DLD1 (cell line): ENCODE data around the gene ANKRD17.

Source experiments
- in situ Hi-C: cut with HindIII; loops from 2 replicates; pipeline ENCODE4 v1.10.0; 2017; ENCODE audit warnings: low sequenced_read_pairs

Gene ANKRD17

GRCh38 chr4:73129319-73129718 is 129.3 kb downstream of the ANKRD17 start:
- in situ Hi-C loops: no loop called here

GRCh38 chr4:73127839-73128453 is 130.7 kb downstream of the ANKRD17 start:
- in situ Hi-C loops: no loop called here

- in situ Hi-C loops: no loop called here
Measured at GRCh38 chr4:73109493-73109892, 149.1 kb downstream of the ANKRD17 start.

GRCh38 chr4:73104695-73105094 is 153.9 kb downstream of the ANKRD17 start:
- in situ Hi-C loops: no loop called here

- in situ Hi-C loops: no loop called here
Measured at GRCh38 chr4:73103799-73104503, 154.6 kb downstream of the ANKRD17 start.

- in situ Hi-C loops: no loop called here
Measured at GRCh38 chr4:73099143-73099542, 159.5 kb downstream of the ANKRD17 start.

- in situ Hi-C loops: no loop called here
Measured at GRCh38 chr4:73098713-73099112, 159.9 kb downstream of the ANKRD17 start.

- in situ Hi-C loops: no loop called here
Measured at GRCh38 chr4:73098016-73098415, 160.6 kb downstream of the ANKRD17 start.

- in situ Hi-C loops: no loop called here
Measured at GRCh38 chr4:73092868-73093267, 165.7 kb downstream of the ANKRD17 start.

- in situ Hi-C loops: no loop called here
Measured at GRCh38 chr4:73090738-73091137, 167.9 kb downstream of the ANKRD17 start.

- in situ Hi-C loops: no loop called here
Measured at GRCh38 chr4:73087871-73088270, 170.7 kb downstream of the ANKRD17 start.

GRCh38 chr4:73086095-73086868 is 172.3 kb downstream of the ANKRD17 start:
- in situ Hi-C loops: no loop called here

- in situ Hi-C loops: no loop called here
Measured at GRCh38 chr4:73080789-73081188, 177.8 kb downstream of the ANKRD17 start.

- in situ Hi-C loops: no loop called here
Measured at GRCh38 chr4:73075832-73076231, 182.8 kb downstream of the ANKRD17 start.

GRCh38 chr4:73070074-73070390 is 188.6 kb downstream of the ANKRD17 start:
- in situ Hi-C loops: no loop called here

- in situ Hi-C loops: no loop called here
Measured at GRCh38 chr4:73069338-73070073, 189.1 kb downstream of the ANKRD17 start, which contains the start of gene COX18. COX18 (minus strand) TSS chr4:73069716; CDS start chr4:73069649, 67 bp downstream.

- in situ Hi-C loops: no loop called here
Measured at GRCh38 chr4:73068491-73069337, 189.9 kb downstream of the ANKRD17 start.

- in situ Hi-C loops: no loop called here
Measured at GRCh38 chr4:73067971-73068394, 190.6 kb downstream of the ANKRD17 start.

GRCh38 chr4:73066928-73067327 is 191.7 kb downstream of the ANKRD17 start:
- in situ Hi-C loops: no loop called here

- in situ Hi-C loops: no loop called here
Measured at GRCh38 chr4:73066445-73066844, 192.2 kb downstream of the ANKRD17 start.
